Loucy (cell line): ENCODE results near the gene DRAM1.
"Not testable (repeated sequence)": the region's sequence is repeated elsewhere in the genome, so short reads cannot be mapped to it uniquely, and the experiment has no call there.

Experiments
- CTCF ChIP-seq: fragments of 200-600 bp; sonication (generic); conservative IDR thresholded peaks from 2 replicates; pipeline ENCODE4 v1.5.1; 2014; ENCODE audit warnings: mild to moderate bottlenecking, antibody characterized with exemption, low read length
- EZH2phosphoT487 ChIP-seq: fragments of 200-600 bp; IDR thresholded peaks from 2 replicates; pipeline ENCODE4 v1.6.1; 2018; ENCODE audit warnings: antibody characterized with exemption, mild to moderate bottlenecking, moderate library complexity, borderline replicate concordance

DNA sequence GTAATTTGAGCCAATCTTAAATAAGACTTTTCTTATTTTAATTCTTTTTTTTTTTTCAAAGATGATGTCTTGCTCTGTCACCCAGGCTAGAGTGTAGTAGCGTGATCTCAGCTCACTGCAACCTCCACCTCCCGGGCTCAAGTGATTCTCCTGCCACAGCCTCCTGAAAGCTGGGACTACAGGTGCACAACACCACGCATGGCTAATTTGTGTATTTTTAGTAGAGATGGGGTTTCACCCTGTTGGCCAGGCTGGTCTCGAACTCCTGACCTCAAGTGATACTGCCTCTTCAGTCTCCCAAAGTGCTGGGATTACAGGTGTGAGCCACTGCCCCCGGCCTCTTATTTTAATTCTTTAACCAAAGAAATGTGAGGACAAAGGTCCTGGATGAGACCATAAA lies 20.8 kb upstream of the DRAM1 start:
- not testable (repeated sequence) for TF ChIP-seq CTCF, EZH2phosphoT487
